Measurements from ENCODE around the gene POM121L2.

Gene POM121L2

DNA sequence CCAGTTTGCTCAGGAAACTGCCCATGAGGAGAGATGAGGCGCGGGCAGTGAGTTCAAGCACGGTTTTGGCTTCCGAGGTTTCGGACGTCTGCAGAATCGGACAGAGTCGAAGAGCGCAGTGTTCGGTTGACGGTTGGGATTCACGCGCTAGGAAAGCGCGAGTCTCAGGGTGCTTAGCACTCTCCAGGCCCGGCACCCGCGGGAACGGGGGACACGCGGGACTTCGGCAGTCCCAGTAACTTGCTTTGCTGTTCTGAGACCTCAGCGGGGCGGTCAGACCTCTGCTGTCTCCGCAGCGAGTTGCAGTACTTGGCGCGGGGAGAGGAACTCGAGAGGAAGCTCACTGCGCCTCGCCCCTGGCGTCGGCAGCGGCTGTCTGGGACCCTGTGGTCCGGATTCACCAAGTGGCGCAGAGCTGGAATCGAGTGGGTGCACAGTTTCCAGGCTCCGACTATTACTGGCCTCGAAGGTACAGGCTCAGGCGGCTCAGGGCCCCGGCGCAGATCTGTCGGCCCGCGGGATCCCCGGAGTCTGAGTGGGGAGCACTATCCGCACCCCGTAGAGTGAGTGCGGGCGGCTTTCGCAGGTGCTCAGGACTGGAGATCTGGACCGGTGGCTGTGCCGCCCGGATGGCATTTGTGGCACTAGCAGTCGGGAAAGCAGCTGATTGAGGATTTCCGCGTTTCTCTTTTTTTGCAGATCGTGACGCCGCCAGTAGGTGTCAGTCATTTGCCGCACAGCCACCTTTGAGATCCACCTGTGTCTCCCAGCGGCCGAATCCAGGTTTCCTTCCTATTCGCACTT is at the start of gene POM121L2:
POM121L2 (minus strand) TSS at position 128 of the 804 bp plus-strand sequence; CDS start at position 25, 103 bp downstream.
- TF ChIP-seq, protein P1, sequence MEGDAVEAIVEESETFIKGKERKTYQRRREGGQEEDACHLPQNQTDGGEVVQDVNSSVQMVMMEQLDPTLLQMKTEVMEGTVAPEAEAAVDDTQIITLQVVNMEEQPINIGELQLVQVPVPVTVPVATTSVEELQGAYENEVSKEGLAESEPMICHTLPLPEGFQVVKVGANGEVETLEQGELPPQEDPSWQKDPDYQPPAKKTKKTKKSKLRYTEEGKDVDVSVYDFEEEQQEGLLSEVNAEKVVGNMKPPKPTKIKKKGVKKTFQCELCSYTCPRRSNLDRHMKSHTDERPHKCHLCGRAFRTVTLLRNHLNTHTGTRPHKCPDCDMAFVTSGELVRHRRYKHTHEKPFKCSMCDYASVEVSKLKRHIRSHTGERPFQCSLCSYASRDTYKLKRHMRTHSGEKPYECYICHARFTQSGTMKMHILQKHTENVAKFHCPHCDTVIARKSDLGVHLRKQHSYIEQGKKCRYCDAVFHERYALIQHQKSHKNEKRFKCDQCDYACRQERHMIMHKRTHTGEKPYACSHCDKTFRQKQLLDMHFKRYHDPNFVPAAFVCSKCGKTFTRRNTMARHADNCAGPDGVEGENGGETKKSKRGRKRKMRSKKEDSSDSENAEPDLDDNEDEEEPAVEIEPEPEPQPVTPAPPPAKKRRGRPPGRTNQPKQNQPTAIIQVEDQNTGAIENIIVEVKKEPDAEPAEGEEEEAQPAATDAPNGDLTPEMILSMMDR (IDR thresholded peaks at IDR 0.05) = peak; percentile 70

DNA sequence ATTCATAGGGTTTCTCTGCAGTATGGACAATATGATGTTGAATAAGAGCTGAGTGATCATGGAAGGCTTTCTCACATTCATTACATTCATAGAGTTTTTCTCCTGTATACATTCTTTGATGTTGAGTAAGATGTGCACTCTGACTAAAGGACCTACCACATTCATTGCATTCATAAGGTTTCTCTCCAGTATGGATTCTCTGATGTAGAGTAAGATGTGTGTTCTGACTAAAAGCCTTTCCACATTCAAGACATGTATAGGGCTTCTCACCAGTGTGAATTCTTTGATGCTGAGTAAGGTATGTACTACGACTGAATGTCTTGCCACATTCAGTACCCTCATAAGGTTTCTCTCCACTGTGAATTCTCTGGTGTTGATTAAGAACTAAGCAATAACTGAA is 47.2 kb upstream of the POM121L2 start:
- TF ChIP-seq, protein P1 (IDR thresholded peaks at IDR 0.05) = no peak

- TF ChIP-seq, protein P1 (IDR thresholded peaks at IDR 0.05) = no peak
Observed at GRCh38 chr6:27358786-27359185, 46.7 kb upstream of the POM121L2 start.

GRCh38 chr6:27352850-27353249 is 40.8 kb upstream of the POM121L2 start:
- TF ChIP-seq, protein P1 (IDR thresholded peaks at IDR 0.05) = no peak

- TF ChIP-seq, protein P1 (IDR thresholded peaks at IDR 0.05) = no peak
Observed at GRCh38 chr6:27334141-27334540, 22.1 kb upstream of the POM121L2 start.

- TF ChIP-seq, protein P1 (IDR thresholded peaks at IDR 0.05) = no peak
Observed at GRCh38 chr6:27333642-27334040, 21.6 kb upstream of the POM121L2 start.

DNA sequence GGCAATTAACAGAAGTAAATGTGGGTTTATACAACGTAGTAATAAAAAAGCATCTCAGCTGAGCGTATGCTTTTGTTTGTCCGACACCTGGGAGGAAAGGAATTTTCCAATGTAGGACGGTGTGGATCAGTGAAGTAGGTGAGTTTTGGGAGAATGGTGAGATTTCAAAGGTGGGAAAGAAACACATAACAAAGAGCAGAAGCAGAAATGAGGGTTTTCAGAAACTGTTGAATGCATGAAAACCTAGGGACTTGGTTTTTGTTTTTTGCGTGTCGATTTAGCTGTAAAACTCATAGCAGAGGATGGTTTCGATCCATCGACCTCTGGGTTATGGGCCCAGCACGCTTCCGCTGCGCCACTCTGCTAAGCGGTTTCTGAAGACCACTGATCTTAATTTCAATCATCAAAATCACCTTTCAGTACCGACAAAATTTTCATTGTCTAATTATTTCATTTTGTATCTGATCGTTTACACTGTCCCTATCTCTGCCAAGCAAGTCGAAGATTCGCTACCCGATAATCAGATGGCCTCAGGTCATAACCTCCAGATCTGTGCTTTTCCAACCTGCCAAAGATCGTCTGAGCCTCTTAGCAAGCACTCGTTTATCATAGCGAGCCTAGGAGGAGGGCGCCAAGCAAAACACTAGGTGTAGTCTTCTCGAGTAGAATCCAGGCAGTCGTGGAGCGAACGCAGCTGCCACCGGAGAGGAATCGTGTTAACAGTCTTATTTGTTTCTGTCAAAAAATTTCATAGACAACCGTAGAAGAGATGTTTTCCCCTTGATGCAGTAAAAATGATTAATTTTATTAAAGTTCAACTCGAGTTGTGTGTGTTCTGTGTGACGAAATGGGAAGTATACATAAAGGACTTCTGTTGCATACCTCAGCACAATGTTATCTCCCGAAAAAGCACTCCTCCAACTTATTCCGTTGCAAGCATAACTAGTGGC is 20.9 kb upstream of the POM121L2 start:
- TF ChIP-seq, protein P1 (IDR thresholded peaks at IDR 0.05) = no peak
